Measurements from ENCODE around the gene NGEF. TPM values are rescaled to one million over a fixed set of nuclear protein-coding genes. Genes with fewer than 3 reads are reported as not detected.

NGEF gene
- total RNA-seq, 1 experiment from 2014 or later, result 5.4 TPM

DNA sequence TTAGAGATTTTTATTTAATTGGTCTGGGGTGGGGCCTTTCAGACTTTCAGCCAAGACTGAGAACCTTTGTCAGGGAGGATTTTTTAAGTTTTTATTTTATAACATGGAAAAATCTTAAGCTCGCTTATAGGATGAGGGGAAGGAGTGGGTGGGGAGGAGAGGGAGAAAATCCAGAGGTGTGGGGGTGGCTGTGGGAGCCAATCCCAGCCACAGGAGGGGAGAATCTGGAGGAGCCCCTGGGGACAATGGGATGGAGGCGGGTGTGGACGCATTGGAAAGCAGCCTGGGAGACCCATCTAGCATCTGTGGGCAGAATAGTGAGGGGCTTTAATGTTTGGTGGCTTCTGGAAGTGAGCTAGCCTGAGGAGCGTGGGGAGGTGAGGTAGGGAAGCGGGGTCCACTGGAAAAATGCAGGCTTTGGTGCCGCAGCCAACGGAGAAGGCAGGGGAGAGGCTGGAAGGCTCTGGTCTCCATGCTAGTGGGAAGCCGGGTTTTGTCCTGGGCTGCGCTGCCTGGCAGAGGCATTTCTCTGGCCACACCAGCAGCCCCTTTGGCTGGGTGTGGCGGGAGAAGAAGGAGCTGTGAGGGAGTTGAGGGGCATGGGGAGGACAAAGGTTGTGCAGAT, 35.6 kb upstream of the NGEF start (continued):
- TF ChIP-seq SP1 (CRISPR knock-in tag; conservative IDR thresholded peaks at IDR 0.05) (no peak), ATF1 (CRISPR knock-in tag; IDR thresholded peaks at IDR 0.05) (no peak), ZNF263 (CRISPR knock-in tag; IDR thresholded peaks at IDR 0.05; ENCODE audit: low read depth) (no peak)
- TF ChIP-seq, protein P1, sequence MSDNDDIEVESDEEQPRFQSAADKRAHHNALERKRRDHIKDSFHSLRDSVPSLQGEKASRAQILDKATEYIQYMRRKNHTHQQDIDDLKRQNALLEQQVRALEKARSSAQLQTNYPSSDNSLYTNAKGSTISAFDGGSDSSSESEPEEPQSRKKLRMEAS (CRISPR knock-in tag; IDR thresholded peaks at IDR 0.05), result no peak
- TF ChIP-seq, protein P2, sequence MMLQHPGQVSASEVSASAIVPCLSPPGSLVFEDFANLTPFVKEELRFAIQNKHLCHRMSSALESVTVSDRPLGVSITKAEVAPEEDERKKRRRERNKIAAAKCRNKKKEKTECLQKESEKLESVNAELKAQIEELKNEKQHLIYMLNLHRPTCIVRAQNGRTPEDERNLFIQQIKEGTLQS (CRISPR knock-in tag; conservative IDR thresholded peaks at IDR 0.05), result no peak

DNA sequence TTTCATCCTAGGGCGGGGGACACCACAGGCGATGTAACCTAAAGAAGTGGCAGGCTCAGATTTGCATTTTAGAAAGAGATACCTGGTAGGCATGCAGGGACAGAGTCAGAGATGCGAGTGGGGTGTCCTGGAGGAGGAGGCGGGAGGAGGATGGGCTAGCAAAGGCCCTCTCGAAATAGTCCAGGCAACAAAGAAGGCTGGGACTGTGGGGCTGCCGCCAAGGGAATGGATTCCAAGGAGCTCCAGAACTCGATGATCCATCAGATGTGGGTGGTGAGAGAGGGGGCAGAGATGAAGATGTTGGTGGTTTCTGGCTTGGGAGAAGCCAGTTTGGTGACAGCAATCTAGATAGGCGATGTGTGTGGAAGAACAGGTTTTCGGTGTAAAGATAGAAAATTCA, 34.6 kb upstream of the NGEF start:
- TF ChIP-seq SMAD4 (CRISPR knock-in tag; IDR thresholded peaks at IDR 0.05), result no peak
- TF ChIP-seq RELA (CRISPR knock-in tag; IDR thresholded peaks at IDR 0.05; ENCODE audit: borderline replicate concordance), result no peak
- no peak for TF ChIP-seq GTF2I (CRISPR knock-in tag; conservative IDR thresholded peaks at IDR 0.05)
- TF ChIP-seq, protein P2 (CRISPR knock-in tag; conservative IDR thresholded peaks at IDR 0.05), result no peak
- TF ChIP-seq, protein P3, sequence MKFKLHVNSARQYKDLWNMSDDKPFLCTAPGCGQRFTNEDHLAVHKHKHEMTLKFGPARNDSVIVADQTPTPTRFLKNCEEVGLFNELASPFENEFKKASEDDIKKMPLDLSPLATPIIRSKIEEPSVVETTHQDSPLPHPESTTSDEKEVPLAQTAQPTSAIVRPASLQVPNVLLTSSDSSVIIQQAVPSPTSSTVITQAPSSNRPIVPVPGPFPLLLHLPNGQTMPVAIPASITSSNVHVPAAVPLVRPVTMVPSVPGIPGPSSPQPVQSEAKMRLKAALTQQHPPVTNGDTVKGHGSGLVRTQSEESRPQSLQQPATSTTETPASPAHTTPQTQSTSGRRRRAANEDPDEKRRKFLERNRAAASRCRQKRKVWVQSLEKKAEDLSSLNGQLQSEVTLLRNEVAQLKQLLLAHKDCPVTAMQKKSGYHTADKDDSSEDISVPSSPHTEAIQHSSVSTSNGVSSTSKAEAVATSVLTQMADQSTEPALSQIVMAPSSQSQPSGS (CRISPR knock-in tag; IDR thresholded peaks at IDR 0.05; ENCODE audit: borderline replicate concordance, low read depth), result no peak
- no peak for TF ChIP-seq SOX15 (CRISPR knock-in tag; IDR thresholded peaks at IDR 0.05)
- TF ChIP-seq JAZF1 (CRISPR knock-in tag; IDR thresholded peaks at IDR 0.05), result no peak
- no peak for TF ChIP-seq NR3C1 (CRISPR knock-in tag; conservative IDR thresholded peaks at IDR 0.05; ENCODE audit: low read depth)
- TF ChIP-seq GRHL2 (CRISPR knock-in tag; IDR thresholded peaks at IDR 0.05; ENCODE audit: insufficient replicate concordance, severe bottlenecking), result no peak
- TF ChIP-seq, protein P4, sequence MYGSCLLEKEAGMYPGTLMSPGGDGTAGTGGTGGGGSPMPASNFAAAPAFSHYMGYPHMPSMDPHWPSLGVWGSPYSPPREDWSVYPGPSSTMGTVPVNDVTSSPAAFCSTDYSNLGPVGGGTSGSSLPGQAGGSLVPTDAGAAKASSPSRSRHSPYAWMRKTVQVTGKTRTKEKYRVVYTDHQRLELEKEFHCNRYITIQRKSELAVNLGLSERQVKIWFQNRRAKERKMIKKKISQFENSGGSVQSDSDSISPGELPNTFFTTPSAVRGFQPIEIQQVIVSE (CRISPR knock-in tag; IDR thresholded peaks at IDR 0.05; ENCODE audit: borderline replicate concordance), result no peak
- TF ChIP-seq, protein P5, sequence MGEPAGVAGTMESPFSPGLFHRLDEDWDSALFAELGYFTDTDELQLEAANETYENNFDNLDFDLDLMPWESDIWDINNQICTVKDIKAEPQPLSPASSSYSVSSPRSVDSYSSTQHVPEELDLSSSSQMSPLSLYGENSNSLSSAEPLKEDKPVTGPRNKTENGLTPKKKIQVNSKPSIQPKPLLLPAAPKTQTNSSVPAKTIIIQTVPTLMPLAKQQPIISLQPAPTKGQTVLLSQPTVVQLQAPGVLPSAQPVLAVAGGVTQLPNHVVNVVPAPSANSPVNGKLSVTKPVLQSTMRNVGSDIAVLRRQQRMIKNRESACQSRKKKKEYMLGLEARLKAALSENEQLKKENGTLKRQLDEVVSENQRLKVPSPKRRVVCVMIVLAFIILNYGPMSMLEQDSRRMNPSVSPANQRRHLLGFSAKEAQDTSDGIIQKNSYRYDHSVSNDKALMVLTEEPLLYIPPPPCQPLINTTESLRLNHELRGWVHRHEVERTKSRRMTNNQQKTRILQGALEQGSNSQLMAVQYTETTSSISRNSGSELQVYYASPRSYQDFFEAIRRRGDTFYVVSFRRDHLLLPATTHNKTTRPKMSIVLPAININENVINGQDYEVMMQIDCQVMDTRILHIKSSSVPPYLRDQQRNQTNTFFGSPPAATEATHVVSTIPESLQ (CRISPR knock-in tag; IDR thresholded peaks at IDR 0.05), result no peak
- DNase-seq (ENCODE audit: low spot score) (no peak), ATAC-seq (no peak)
- Mint-ChIP-seq H3K27me3 (ENCODE audit: low read depth) (no peaks in the 10 kb centered on the region; the same call in 1 of the 2 replicates), H3K36me3 (no peaks in the 10 kb centered on the region), H3K27ac (no peak overlapping the region), H3K4me3 (no peak overlapping the region), H3K9me3 (no peaks in the 10 kb centered on the region), H3K4me1 (peaks cover 50% of the 10 kb centered on the region)
- ChIA-PET POLR2A (no interaction called here), CTCF (interaction anchor here (1.1 to 1.2 kb wide), 4 partner anchors 9 to 204 kb away, joined by 3 to 10 read pairs (median 4); partner anchors contain the start of gene ATG16L1)

DNA sequence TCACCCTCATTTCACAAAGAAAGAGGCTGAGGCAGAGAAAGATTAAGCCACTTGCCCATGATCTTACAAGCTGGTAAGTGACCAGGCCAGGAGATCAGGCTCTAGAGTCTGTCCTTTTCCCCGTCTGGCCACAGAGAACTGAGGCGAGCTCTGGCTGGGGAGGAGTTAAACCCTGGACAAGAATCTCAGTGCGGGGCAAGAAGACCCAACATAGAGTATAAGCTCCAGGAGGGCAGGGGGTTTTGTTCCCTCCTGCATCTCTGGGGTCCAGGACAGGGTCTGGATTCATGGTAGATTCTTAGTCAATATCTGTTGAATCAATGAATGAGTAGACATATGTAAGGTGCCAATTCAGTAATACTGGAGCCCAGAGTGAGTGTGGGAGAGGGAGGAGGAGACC, 34.1 kb upstream of the NGEF start:
- ChIA-PET POLR2A (no interaction called here), CTCF (interaction anchor here (1.1 to 1.2 kb wide), 2 partner anchors 8 to 204 kb away, joined by 3 to 10 read pairs; partner anchors contain the start of gene ATG16L1)
- no peaks in the 10 kb centered on the region; the same call in 1 of the 2 replicates for H3K27me3 Mint-ChIP-seq (ENCODE audit: low read depth)
- ATAC-seq, result no peak
- H3K9me3 Mint-ChIP-seq, result no peaks in the 10 kb centered on the region
- peaks cover 45% of the 10 kb centered on the region for H3K4me1 Mint-ChIP-seq
- H3K36me3 Mint-ChIP-seq, result no peaks in the 10 kb centered on the region
- no peak overlapping the region for H3K4me3 Mint-ChIP-seq
- DNase-seq (ENCODE audit: low spot score), result no peak
- H3K27ac Mint-ChIP-seq, result no peak overlapping the region
- no peak for TF ChIP-seq EMX1 (CRISPR knock-in tag; IDR thresholded peaks at IDR 0.05)
- TF ChIP-seq, protein P4 (CRISPR knock-in tag; IDR thresholded peaks at IDR 0.05; ENCODE audit: borderline replicate concordance), result no peak
- no peak for TF ChIP-seq CREB1 (CRISPR knock-in tag; IDR thresholded peaks at IDR 0.05)
- no peak for TF ChIP-seq ZNF423 (CRISPR knock-in tag; IDR thresholded peaks at IDR 0.05)
- TF ChIP-seq, protein P6, sequence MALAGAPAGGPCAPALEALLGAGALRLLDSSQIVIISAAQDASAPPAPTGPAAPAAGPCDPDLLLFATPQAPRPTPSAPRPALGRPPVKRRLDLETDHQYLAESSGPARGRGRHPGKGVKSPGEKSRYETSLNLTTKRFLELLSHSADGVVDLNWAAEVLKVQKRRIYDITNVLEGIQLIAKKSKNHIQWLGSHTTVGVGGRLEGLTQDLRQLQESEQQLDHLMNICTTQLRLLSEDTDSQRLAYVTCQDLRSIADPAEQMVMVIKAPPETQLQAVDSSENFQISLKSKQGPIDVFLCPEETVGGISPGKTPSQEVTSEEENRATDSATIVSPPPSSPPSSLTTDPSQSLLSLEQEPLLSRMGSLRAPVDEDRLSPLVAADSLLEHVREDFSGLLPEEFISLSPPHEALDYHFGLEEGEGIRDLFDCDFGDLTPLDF (CRISPR knock-in tag; IDR thresholded peaks at IDR 0.05), result no peak
- no peak for TF ChIP-seq NR3C1 (CRISPR knock-in tag; conservative IDR thresholded peaks at IDR 0.05; ENCODE audit: low read depth)
- TF ChIP-seq CREM (CRISPR knock-in tag; IDR thresholded peaks at IDR 0.05), result no peak
- no peak for TF ChIP-seq NR1H2 (CRISPR knock-in tag; IDR thresholded peaks at IDR 0.05)
- TF ChIP-seq ZNF396 (CRISPR knock-in tag; IDR thresholded peaks at IDR 0.05; ENCODE audit: borderline replicate concordance), result no peak
- no peak for TF ChIP-seq IRF2 (CRISPR knock-in tag; IDR thresholded peaks at IDR 0.05; ENCODE audit: borderline replicate concordance, low read depth)
- no peak for TF ChIP-seq TEAD4 (CRISPR knock-in tag; IDR thresholded peaks at IDR 0.05)
- TF ChIP-seq, protein P7, sequence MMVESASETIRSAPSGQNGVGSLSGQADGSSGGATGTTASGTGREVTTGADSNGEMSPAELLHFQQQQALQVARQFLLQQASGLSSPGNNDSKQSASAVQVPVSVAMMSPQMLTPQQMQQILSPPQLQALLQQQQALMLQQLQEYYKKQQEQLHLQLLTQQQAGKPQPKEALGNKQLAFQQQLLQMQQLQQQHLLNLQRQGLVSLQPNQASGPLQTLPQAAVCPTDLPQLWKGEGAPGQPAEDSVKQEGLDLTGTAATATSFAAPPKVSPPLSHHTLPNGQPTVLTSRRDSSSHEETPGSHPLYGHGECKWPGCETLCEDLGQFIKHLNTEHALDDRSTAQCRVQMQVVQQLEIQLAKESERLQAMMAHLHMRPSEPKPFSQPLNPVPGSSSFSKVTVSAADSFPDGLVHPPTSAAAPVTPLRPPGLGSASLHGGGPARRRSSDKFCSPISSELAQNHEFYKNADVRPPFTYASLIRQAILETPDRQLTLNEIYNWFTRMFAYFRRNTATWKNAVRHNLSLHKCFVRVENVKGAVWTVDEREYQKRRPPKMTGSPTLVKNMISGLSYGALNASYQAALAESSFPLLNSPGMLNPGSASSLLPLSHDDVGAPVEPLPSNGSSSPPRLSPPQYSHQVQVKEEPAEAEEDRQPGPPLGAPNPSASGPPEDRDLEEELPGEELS (CRISPR knock-in tag; IDR thresholded peaks at IDR 0.05), result no peak
